Body of pancreas (tissue), 4 donors: Measurements from ENCODE around the gene IL19. TPM values are rescaled to one million over a fixed set of nuclear protein-coding genes. Genes with fewer than 3 reads are reported as not detected.
A peak's percentile ranks its signal among the peaks of the same experiment; 100 is the strongest.

Experiments used
- ATAC-seq: fragments of 150-250 bp; one replicate; pipeline ENCODE4 v1.9.1; 2016
- DNase-seq, 4 donors: peaks; one replicate each; pipeline ENCODE4 v3.0.0-alpha.2; 2019
- H3K27ac ChIP-seq, 4 donors: fragments of 200-600 bp; sonication (generic); 1 replicate in 3 of 4; 2 replicates in 1 of 4; pipeline versions ENCODE4 v1.5.1 to v1.6.1; 2016 to 2019; ENCODE audit warnings: mild to moderate bottlenecking in 1 of 4, mixed read lengths in 1 of 4, moderate library complexity in 1 of 4
- H3K27me3 ChIP-seq, 2 donors: fragments of 200-600 bp; sonication (generic); one replicate each; pipeline ENCODE4 v1.6.0; 2016; ENCODE audit warnings: mild to moderate bottlenecking in 1 of 2
- H3K36me3 ChIP-seq, 2 donors: fragments of 200-600 bp; sonication (generic); replicated peaks in 1 of 2; 2 replicates each; pipeline ENCODE4 v1.5.1; 2016; ENCODE audit warnings: low read depth in 2 of 2; ENCODE audit not compliant: insufficient read depth in 1 of 2
- H3K4me1 ChIP-seq: fragments of 200-600 bp; sonication (generic); one replicate; pipeline ENCODE4 v1.6.0; 2016
- H3K4me3 ChIP-seq, 2 donors: fragments of 200-600 bp; sonication (generic); 1 replicate in 1 of 2; 2 replicates in 1 of 2; pipeline ENCODE4 v1.5.1; 2016 to 2019
- H3K9me3 ChIP-seq, 3 donors: fragments of 200-600 bp; sonication (generic); 1 replicate in 2 of 3; 2 replicates in 1 of 3; pipeline ENCODE4 v1.5.1; 2016
- POLR2A ChIP-seq, 3 donors: fragments of 450-650 bp; IDR thresholded peaks; one replicate each; pipeline ENCODE4 v1.6.1; 2016; ENCODE audit warnings: antibody characterized with exemption in 3 of 3, mild to moderate bottlenecking in 2 of 3
- WGBS, 2 donors: methylation state at CpG; one replicate each; pipeline ENCODE4 v1.1.5; 2017; 5-methylcytosine and 5-hydroxymethylcytosine counted together
- intact Hi-C: fragments of 100-400 bp; cut with DNase I; formaldehyde crosslinking; loops from one replicate; pipeline ENCODE4 v1.15.1; 2023
- total RNA-seq, 2 donors: library from RNA; depleted of rRNA; stranded (reverse); fragments of >200 nt; gene quantifications; one replicate each; pipeline ENCODE4 v1.1.0, GENCODE V29; 2016
- TF ChIP-seq, protein P1 (sequence below), 7 experiments: fragments of 450-650 bp in 4 of 7; fragments of 200-600 bp in 3 of 7; sonication (generic) in 3 of 7; IDR thresholded peaks; one replicate each; pipeline ENCODE4 v1.5.1; 2016 to 2019; ENCODE audit warnings: antibody characterized with exemption in 7 of 7

IL19 gene
- total RNA-seq, 2 donors from 2014 or later: not detected

- Histone ChIP-seq H3K36me3 (no peaks in the 10 kb centered on the region), H3K9me3 (no peaks in the 10 kb centered on the region), H3K27me3 (no peaks in the 10 kb centered on the region), H3K4me1 (peaks cover 6% of the 10 kb centered on the region), H3K27ac (no peak overlapping the region), H3K4me3 (no peak overlapping the region)
- WGBS, 2 donors: 75 to 80% methylated on average over 4 of the region's 4 CpGs
- DNase-seq (no peak), ATAC-seq (no peak)
- TF ChIP-seq, protein P1, sequence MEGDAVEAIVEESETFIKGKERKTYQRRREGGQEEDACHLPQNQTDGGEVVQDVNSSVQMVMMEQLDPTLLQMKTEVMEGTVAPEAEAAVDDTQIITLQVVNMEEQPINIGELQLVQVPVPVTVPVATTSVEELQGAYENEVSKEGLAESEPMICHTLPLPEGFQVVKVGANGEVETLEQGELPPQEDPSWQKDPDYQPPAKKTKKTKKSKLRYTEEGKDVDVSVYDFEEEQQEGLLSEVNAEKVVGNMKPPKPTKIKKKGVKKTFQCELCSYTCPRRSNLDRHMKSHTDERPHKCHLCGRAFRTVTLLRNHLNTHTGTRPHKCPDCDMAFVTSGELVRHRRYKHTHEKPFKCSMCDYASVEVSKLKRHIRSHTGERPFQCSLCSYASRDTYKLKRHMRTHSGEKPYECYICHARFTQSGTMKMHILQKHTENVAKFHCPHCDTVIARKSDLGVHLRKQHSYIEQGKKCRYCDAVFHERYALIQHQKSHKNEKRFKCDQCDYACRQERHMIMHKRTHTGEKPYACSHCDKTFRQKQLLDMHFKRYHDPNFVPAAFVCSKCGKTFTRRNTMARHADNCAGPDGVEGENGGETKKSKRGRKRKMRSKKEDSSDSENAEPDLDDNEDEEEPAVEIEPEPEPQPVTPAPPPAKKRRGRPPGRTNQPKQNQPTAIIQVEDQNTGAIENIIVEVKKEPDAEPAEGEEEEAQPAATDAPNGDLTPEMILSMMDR (IDR thresholded peaks at IDR 0.05): no peak
- no peak for TF ChIP-seq POLR2A (IDR thresholded peaks at IDR 0.05)
- intact Hi-C loops: no loop called here
Observed at GRCh38 chr1:206860165-206860564, 89.6 kb downstream of the IL19 start.

DNA sequence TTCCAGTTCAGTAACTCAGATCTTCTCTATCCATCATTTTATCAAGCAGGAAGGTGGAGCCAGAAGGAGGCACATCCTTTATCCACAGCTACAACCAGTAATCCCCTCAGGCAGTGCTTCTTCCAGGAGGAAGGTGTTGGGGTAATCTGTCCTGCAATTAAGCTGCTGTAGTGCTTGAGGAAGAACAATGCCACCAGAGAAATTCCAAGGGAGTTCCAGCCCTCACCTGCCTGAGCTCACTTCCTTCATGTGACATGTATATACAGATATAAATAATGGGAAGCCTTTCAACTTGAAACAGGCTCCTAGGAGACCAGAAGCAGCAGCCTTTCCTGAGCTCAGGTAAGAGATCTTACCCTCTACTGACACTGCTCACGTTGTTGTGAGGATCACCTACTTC, 92.7 kb downstream of the IL19 start:
- H3K36me3 ChIP-seq: no peaks in the 10 kb centered on the region
- 8 to 13% methylated on average over 1 of the region's 1 CpG for WGBS, 2 donors
- DNase-seq (no peak), ATAC-seq (no peak)
- no peaks in the 10 kb centered on the region for H3K9me3 ChIP-seq
- intact Hi-C loops: no loop called here
- no peak overlapping the region for H3K27ac ChIP-seq
- H3K4me1 ChIP-seq: peaks cover 8% of the 10 kb centered on the region
- TF ChIP-seq, protein P1 (IDR thresholded peaks at IDR 0.05): no peak
- TF ChIP-seq POLR2A (IDR thresholded peaks at IDR 0.05): no peak
- no peak overlapping the region for H3K4me3 ChIP-seq
- no peaks in the 10 kb centered on the region for H3K27me3 ChIP-seq

DNA sequence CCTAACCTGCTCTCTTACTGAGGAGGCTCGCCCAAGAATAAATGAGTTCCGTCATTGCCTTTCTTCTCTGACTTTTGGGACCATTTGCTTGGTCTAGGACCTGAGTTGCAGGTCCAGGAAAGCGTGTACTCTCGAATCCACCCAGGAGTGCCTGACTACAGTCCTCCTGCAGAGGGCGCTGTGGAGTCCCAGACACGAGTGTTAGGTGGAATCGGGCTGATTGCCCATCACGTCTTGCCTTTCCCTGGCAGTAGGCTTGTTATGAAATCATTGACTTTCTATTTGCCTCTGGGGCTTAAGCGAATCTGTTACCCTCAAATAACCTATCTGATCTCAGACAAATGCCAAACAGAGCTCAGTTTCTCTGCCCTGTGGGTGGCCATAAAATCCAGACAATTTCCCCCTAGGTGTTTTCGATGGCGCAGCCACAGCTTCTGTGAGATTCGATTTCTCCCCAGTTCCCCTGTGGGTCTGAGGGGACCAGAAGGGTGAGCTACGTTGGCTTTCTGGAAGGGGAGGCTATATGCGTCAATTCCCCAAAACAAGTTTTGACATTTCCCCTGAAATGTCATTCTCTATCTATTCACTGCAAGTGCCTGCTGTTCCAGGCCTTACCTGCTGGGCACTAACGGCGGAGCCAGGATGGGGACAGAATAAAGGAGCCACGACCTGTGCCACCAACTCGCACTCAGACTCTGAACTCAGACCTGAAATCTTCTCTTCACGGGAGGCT, 94.5 kb downstream of the IL19 start, which contains the start of gene IL20:
IL20 (plus strand) TSS at position 685 of the 733 bp plus-strand sequence. CDS start 230 bp downstream, outside the sequence.
- Histone ChIP-seq H3K27ac (no peak within 1 kb of the TSS), H3K4me1 (peaks cover 8% of the 10 kb centered on the region), H3K4me3 (no peak within 1 kb of the TSS), H3K9me3 (no peaks in the 10 kb centered on the region), H3K27me3 (no peaks in the 10 kb centered on the region), H3K36me3 (no peaks in the 10 kb centered on the region)
- 46 to 48% methylated on average over 19 of the region's 19 CpGs for WGBS, 2 donors
- TF ChIP-seq, protein P1 (IDR thresholded peaks at IDR 0.05): peak; percentile 85 to 93 (median 92)
- no peak for TF ChIP-seq POLR2A (IDR thresholded peaks at IDR 0.05)
- intact Hi-C loops: no loop called here
- DNase-seq: peak; percentile 94 to 98 (median 96)
- ATAC-seq: peak; percentile 100

- H3K27me3 ChIP-seq: no peaks in the 10 kb centered on the region
- H3K4me3 ChIP-seq: no peak overlapping the region
- ATAC-seq: no peak
- DNase-seq: no peak
- no peaks in the 10 kb centered on the region for H3K9me3 ChIP-seq
- WGBS, 2 donors: 71 to 75% methylated on average over 2 of the region's 2 CpGs
- H3K4me1 ChIP-seq: peaks cover 8% of the 10 kb centered on the region
- intact Hi-C loops: no loop called here
- no peak overlapping the region for H3K27ac ChIP-seq
- no peak for TF ChIP-seq POLR2A (IDR thresholded peaks at IDR 0.05)
- TF ChIP-seq, protein P1 (IDR thresholded peaks at IDR 0.05): no peak
- no peaks in the 10 kb centered on the region for H3K36me3 ChIP-seq
Observed at GRCh38 chr1:206866062-206866461, 95.5 kb downstream of the IL19 start.

DNA sequence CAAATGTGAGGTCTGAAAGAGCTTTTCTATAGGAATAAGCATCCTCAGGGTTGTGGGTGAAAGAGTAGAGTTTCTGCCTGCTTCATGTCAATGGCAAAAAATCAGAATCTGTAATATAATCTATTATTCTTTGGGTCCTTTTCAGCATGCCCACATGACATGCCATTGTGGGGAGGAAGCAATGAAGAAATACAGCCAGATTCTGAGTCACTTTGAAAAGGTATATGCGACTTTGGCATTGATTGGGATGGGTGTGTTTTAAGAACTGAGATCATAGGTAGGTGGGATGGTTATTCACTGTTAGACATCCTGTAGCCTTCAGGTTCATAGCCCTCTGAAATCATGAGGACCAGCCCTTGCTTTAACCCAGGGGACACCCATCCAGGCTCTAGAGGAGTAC, 96.7 kb downstream of the IL19 start:
- Histone ChIP-seq H3K4me1 (peaks cover 8% of the 10 kb centered on the region), H3K9me3 (no peaks in the 10 kb centered on the region), H3K36me3 (no peaks in the 10 kb centered on the region), H3K27ac (no peak overlapping the region), H3K4me3 (no peak overlapping the region), H3K27me3 (no peaks in the 10 kb centered on the region)
- ATAC-seq (no peak), DNase-seq (no peak)
- 64 to 81% methylated on average over 1 of the region's 1 CpG for WGBS, 2 donors
- intact Hi-C loops: no loop called here
- no peak for TF ChIP-seq POLR2A (IDR thresholded peaks at IDR 0.05)
- TF ChIP-seq, protein P1 (IDR thresholded peaks at IDR 0.05): no peak
